Measurements from ENCODE around the gene SLC17A5.
A peak's percentile ranks its signal among the peaks of the same experiment; 100 is the strongest.
"Not testable (repeated sequence)": the region's sequence is repeated elsewhere in the genome, so short reads cannot be mapped to it uniquely, and the experiment has no call there.

The SLC17A5 gene, protein sequence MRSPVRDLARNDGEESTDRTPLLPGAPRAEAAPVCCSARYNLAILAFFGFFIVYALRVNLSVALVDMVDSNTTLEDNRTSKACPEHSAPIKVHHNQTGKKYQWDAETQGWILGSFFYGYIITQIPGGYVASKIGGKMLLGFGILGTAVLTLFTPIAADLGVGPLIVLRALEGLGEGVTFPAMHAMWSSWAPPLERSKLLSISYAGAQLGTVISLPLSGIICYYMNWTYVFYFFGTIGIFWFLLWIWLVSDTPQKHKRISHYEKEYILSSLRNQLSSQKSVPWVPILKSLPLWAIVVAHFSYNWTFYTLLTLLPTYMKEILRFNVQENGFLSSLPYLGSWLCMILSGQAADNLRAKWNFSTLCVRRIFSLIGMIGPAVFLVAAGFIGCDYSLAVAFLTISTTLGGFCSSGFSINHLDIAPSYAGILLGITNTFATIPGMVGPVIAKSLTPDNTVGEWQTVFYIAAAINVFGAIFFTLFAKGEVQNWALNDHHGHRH

DNA sequence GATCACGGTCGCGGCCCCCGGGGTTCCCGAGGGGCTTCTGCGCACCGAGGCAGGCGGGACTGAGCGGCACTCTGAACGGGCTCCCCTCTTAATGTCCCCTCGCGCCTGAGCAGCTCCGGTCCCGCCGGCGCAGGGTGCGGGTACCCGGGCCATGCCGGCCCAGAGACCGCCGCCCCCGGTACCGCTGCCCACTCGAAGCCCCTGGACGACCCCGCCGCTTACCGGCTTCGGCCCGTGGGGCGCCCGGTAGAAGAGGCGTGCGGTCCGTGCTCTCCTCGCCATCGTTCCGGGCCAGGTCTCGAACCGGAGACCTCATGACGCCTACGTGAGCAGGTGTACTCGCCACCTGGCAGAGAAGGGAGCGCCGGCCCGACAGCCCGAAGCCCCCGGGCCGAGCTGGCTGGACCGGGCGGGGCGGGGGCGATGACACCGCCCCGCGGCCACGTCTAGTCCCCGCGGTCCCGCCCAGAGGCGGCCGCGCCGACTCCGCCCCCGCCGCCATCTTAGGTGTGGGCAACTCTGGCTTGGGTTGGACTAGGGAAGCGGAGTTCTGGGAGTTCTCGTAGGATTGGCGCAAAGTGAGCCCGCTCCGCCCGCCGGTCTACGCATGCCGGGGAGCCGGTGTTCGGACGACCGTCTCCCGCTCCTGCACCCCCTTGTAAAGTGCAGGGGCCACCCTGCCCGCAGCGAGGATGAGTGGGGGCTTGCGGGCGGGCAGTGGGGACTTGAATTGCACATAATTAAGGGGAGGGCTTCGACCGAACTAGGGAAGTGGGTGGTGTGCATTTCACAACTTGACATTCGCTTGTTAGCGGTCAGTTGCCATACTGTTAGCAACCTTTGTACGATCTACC, at the start of gene SLC17A5:
SLC17A5 (minus strand) TSS at position 422 of the 854 bp plus-strand sequence; CDS start at position 316, 106 bp downstream.
- peak; percentile 81 to 88 for DNase-seq (ENCODE audit: low read depth in 2 of 2)

DNA sequence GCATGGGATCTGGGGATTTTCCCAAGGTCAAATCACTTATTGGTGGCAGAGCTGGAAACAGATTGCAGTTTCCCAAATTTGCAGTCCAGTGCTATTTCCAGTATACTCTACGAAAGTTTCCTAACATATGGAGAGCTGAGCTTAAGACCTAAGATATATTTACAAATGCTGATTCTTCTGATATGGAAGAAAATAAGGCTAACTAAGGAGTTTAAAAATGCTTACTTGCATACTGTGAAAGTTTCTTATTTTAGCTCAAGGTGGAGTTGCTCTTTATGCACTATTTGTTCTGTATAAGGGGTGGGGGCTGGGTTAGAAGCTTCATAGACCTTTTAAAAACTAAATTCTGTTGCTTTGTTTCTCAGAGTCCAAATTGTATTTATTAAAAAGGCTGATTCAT, 49.7 kb upstream of the SLC17A5 start:
- no peak for DNase-seq (ENCODE audit: low read depth in 2 of 2)

DNA sequence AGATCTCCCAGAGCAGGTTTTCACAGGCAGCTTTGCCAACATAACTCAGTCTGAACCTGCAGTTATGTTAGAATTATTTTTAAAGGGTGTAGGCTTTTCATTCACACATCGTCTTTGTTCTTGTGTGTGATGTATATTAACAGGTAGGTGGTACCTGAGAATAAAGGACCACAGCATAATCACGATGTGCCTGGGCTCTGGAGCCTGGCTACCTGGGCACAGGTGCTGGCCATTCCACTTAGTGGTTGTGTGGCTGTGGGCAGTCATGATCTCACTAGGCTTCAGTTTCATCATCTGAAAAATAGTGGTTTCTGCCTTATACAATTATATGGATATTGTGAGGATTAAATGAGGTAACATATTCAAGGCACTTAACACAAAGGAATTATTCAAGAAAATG, 48.7 kb upstream of the SLC17A5 start:
- no peak for DNase-seq (ENCODE audit: low read depth in 2 of 2)

DNA sequence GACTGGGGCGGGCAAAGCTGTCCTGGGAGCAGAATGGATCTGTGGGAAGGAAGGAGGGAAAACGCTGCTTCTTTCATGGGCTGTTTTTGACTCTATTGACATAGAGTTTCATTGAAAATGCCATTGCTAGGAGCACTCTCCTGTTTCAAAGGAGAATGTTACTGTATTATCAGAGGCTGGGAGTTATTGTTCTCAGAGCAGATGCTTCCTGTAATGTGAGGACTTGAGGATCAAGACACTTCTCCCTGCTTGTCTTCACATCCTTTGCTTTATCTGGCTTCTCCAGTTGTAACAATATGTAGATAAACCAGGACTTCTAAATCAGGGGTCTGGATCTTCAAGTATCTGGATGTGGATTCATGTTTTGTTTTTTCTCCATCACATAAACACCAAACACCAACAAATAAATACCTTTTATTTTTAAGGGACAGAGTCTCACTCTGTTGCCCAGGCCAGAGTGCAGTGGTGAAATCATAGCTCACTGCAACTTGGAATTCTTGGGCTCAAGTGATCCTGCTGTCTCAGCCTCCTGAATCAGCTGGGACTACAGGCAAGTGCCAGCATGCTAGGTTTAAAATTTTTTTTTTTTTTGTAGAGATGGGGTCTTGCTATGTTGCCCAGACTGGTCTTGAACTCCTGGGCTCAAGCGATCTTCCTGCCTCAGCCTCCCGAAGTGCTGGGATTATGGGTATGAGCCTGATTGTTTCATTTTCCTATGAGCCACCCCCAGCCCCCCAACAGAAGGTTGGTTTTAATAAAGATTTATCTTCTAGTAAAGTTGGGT, 46.1 kb upstream of the SLC17A5 start:
- DNase-seq (ENCODE audit: low read depth in 2 of 2) = no peak

DNA sequence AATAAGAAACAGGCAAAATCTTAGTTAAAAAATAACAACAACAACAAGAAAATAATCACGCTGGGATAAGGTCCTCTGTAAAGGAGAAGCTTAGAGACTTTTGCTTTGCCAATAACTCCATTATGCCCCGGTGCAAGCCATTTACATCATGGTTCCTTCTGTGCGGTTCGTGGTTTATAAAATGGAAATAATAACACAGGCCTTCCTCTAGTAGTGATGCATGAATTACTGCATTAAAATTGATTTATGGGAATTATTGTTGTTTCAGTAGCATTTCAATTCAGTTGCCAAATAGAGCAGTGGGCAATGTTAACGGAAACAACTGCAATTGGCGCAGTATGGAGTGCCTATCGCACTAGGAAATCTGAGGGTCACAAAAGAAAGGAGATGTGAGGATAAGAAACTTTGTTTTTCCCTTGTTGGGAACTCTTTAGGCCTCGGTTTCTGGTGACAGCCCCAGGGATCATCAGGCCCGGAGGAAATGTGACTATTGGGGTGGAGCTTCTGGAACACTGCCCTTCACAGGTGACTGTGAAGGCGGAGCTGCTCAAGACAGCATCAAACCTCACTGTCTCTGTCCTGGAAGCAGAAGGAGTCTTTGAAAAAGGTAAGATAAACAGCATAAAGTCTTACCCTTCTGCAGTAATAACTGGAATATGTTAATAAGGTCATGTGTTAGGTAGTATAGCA, 43.3 kb upstream of the SLC17A5 start:
- DNase-seq (ENCODE audit: low read depth in 2 of 2) = no peak

DNA sequence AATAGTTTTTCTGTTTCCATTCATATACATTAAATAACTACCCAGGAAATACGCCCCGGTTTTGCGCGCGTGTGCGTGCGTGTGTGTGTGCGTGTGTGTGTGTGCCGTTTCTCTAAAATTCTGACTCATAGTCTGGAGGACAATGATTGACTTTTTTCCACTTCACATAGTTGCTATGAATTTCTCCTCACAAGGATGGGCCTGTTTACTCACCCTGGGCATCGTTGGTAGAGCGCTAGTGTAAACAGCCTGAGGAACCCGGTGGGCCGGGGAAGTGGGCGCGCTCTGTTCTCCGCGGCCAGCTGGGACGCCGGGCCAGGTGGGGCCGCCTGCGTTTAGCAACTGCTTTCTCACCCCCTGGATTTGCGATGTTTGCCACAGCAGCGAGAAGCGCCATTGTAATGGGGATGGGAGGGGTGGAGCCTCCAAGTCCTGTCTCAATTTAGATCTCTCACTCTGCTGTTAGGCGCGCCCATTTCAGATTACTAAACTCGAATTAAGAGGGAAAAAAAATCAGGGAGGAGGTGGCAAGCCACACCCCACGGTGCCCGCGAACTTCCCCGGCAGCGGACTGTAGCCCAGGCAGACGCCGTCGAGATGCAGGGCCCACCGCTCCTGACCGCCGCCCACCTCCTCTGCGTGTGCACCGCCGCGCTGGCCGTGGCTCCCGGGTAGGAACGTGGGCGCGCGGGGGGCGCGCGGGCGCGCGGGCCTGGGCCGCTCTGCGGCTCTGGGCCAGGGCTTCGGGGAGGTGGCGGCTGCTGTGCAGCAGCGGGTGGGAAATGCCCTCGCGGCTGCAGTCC, 42.0 kb upstream of the SLC17A5 start, which contains the start of gene CD109:
CD109 (plus strand) TSS at position 585 of the 803 bp plus-strand sequence; CDS start at position 598, 13 bp downstream.
- DNase-seq (ENCODE audit: low read depth in 2 of 2) = peak; percentile 62 to 69

DNA sequence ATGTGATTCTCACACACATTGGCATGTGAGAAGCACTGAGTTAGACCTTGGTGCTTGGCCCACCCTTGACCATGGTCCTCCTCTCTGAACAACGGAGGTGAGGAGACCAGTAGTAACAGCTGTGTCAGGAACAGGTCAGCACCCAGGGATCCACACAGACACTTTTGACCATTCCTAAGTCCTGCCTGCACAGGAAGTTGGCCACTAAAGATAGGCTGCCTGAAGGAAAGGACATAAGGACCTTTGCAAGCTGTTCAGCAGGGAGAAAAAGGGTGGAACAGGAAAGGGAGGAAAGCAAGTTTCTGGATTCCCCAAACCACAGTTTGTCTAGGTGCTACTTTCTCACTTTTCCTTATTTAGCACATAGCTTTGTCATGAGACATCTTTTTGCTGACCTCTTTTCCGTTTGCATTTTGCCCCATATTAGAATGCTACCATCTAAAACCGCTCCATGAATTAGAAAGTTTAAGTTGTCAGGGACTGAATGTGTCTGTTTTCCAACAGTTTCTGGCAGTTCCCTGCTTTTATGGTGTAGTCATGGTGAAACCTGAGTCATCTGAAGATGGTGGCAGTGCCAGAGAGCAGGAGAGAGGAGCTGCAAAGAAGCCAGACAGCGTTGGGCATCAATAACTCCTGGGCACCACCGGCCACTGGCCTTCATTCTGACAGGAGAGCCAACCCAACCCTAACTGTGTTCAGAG, 41.1 kb upstream of the SLC17A5 start:
- DNase-seq (ENCODE audit: low read depth in 2 of 2) = no peak

DNA sequence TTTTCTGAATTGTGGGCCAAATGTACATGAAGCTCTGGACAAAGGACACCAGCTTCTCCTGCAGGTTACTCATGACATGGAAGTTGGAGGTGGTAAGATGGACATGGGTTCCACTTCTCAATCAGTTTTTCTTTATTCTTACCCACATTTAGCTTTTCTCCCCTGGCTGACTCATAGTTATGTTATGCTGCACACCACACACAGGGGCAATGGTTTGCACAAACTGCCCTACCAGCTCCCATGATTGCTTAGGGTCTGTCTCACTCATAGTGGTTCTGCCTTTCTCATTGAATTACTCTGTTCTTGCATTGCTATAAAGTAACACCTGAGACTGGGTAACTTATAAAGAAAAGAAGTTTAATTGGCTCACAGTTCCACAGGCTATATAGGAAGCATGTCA, 37.7 kb upstream of the SLC17A5 start:
- no peak for DNase-seq (ENCODE audit: low read depth in 2 of 2)

DNA sequence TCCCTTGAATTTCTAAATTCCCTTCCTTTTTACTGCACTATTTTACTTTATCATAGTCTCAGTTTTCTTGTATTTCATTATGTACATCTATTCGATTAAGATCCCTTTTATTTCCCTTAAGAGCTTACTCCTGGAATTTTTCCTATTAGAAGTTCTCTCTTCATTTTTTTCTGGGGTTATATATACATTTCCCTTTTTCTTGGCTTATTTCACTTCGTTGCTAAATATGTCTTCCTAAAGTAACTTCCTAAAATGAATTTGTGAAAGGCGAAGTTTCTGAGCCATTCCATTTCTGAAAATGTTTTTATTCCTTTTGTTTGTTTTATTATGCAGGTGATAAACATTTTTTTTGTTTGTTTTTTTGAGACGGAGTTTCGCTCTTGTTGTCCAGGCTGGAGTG, 36.3 kb upstream of the SLC17A5 start:
- DNase-seq (ENCODE audit: low read depth in 2 of 2) = no peak

DNA sequence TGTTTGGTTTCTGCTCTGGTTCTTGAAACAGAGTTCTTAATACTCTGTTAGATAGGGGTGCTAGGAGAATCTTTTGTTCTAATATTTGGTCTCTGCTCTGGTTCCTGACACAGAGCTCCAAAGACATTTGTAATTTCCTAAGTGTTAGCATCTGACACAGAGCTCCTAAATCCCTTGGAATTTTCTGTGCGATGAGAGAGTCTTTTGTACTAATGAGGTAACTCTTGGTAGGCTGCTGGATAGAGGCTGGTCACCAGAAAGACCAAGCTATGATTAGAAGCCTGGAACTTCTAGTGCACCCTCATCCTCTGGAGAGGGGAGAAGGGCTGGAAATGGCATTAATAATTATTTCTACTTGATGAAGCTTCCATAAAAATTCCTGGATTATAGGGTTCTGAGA, 34.6 kb upstream of the SLC17A5 start:
- DNase-seq (ENCODE audit: low read depth in 2 of 2) = no peak

DNA sequence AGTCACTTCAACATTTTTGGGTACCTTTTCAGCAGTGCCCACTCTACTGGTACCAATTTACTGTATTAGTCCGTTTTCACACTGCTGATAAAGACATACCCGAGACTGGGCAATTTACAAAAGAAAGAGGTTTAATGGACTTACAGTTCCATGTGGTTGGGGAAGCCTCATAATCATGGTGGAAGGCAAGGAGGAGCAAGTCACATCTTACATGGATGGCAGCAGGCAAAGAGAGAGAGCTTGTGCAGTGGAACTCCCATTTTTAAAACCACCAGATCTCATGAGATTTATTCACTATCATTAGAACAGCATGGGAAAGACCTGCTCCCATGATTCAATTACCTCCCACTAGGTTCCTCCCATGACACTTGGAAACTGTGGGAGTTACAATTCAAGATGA, 29.8 kb upstream of the SLC17A5 start:
- DNase-seq (ENCODE audit: low read depth in 2 of 2) = not testable (repeated sequence)

DNA sequence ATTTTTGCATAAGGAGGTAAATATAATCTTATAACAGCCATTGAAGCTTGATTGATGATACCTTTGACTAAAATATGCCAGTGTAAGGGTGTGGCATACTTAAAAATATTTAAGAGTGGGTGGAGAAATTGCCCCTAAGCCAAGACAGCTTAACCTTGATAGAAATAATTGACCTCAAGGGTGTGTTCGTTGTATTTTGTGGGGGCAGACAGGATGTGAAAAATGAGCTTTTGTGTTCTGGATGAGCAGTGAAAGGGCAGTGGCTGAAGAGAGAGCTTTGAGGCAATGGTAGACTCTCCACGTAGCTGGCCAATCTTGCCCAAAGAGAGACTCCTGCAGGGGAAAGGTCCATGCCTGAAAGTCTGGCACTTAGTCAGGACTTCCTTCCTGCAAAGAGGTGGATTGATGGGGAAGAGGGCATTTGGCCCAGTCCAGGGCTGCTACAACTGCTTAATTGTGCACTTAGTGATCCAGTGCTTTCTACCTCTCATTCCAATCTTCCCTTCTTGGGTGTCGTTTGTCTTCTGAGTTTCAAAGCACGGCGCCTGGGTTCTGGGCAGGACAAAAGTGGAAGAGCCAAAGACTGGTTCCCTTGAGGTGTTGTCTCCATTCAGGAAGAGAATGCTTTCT, 26.6 kb upstream of the SLC17A5 start:
- no peak for DNase-seq (ENCODE audit: low read depth in 2 of 2)

DNA sequence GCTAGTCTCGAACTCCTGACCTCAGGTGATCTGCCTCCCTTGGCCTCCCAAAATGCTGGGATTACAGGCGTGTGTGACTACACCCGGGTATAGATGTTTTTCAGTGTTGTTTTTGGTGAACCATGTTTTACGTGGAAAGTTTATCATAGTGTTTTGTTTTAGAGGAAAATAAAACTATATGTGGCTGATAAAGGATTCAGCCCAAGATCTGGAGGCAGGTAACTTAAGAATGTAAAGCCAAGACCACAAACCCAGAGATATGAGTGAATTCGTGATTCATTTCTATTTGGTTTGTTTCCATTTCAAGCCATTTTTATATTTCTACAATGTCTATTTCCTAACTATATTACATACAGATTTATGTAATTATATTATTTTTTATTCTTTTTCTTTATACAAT, 26.1 kb upstream of the SLC17A5 start:
- DNase-seq (ENCODE audit: low read depth in 2 of 2) = not testable (repeated sequence)

DNA sequence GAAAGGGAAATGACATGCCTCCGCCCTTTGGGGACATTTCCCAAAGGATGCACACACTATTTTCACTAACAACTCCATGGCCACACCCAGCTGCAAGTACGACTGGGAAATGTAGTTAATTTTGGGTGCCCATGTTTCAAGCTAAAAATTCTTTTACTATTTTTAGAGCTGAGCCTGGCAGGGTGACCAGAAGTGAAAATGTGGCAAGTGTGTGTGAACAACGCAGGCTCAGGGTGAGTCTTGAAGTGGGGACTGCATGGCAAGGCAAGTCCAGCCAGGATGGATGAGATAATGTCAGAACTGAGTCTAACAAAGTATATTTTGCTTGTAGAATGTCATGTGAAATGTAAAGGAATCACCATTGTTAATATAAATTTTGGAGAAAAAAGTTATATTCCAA, 25.2 kb upstream of the SLC17A5 start:
- no peak for DNase-seq (ENCODE audit: low read depth in 2 of 2)

DNA sequence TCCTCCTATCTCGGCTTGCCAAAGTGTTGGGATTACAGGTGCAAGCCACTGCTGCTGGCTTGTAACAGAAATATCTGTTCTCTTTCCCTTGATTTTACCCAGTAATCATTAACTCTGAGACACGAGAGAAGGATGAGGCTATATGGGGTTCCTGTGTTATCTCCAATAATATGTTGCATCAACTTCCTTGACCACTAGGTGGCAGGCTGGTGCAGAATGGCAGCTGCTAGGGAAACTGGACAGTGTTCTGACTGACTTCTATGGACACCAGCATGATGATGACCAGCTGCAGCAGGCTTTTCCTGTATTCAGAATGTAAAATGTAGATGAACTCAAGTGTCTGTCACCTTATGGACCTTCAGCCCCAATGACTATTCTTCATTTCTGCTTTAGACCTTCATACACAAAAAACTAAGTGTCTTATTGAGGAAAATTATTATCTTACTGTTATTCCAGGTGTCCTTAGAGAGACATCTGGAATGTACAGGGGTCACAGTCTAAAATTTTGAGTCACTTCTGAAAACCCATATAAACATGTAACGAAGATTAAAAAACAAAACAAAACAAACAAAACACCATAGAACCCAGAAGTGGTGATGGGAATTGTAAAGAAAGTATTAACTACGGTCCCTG, 21.8 kb upstream of the SLC17A5 start:
- peak; percentile 56 to 70 for DNase-seq (ENCODE audit: low read depth in 2 of 2)

DNA sequence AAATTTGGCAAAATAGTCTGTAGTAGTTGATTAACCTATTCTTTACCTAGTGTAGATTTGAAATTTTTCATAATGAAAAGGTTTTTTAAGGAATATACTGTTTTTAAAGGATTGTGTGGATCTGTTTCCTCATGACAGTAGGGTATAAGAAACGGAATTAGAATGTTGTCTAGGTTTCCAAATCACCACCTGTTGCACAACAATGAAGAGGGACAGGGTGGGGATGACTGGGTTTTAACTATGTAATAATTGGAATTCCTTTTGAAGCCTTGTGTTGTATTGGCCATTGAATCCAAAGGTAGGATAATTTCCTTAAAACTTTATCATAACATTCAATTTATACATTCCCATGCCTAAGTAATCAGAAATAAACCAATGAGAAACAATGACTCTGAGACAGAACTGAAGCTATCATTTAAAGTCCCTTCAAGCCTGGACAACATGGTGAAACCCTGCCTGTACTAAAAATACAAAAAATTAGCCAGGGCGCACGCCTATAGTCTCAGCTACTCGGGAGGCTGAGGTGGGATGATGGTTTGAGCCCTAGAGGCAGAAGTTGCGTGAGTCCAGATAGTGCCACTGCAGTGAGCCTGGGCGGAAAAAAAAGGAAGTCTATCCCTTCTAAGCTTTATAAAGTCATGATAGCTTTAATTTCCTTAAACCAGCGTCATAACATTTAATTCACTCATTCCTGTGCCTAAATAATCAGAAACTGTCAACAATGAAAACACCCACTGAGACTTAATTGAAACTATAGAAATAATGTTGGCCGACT, 18.3 kb upstream of the SLC17A5 start:
- no peak for DNase-seq (ENCODE audit: low read depth in 2 of 2)

DNA sequence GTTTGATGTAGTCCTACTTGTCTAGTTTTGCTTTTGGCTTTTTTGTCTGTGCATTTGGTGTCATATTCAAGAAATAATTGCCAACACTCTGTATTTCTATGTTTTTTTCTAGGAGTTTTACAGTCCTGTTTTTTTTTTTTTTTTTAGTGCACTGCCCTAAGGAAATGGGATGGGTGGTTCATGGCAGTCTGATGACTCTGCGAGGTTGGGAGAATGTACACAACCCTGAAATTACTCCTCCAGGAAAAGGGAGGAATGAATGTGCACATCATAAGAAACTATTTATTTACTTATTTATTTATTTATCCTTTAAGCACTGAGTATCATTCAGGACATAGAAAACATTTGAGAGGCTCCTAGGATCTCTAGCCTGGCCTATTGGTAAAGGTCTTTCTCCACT, 15.2 kb upstream of the SLC17A5 start:
- no peak for DNase-seq (ENCODE audit: low read depth in 2 of 2)

DNA sequence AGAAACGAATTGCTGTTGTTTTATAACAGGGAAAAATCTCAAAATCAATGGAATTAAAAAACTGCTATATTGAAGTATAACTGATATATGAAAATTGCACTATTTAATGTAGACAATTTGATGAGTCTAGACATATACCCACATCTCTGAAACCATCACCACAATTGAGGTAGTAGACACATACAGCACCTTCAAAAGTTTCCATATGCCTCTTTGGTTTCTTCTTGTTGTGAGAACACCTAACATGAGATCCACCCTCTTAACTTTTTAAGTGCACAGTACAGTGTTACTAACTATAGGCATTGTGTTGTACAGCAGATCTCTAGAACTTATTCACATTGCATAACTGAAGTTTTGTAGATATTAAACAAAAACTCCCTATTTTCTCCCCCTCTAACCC, 14.0 kb upstream of the SLC17A5 start:
- DNase-seq (ENCODE audit: low read depth in 2 of 2) = no peak

Measured in stimulated activated CD4-positive, alpha-beta T cell treated with anti-CD3 and anti-CD28 coated beads, Interleukin-12 subunit alpha, Interleukin-12 subunit beta, amount 100 ng/mL, for 24 hours (primary cell).